ENCODE measurements around the gene APOB. TPM values are rescaled to one million over a fixed set of nuclear protein-coding genes. Genes with fewer than 3 reads are reported as not detected.

APOB gene
- total RNA-seq, 1 experiment from 2014 or later = 1.5 TPM

DNA sequence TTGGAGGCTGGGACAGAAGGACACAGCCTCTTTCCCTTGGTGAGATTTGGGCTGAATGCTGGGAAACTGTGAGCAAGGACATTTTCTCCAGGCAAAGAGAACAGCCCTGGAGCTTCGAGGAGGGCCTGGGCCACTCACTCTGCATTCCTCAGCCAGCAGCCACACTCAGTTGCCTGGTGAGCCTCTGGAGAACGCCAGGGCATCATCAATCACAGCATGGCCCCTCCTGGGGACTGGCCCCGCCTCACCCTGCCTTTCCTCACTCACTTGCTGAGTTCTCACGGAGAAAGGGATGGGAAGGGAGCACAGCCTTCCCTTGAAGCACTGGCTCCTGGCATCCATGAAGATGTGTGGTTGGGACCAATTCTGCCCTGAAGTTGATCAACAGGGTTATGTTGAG, 55.0 kb downstream of the APOB start (continued):
- TF ChIP-seq, protein P1, sequence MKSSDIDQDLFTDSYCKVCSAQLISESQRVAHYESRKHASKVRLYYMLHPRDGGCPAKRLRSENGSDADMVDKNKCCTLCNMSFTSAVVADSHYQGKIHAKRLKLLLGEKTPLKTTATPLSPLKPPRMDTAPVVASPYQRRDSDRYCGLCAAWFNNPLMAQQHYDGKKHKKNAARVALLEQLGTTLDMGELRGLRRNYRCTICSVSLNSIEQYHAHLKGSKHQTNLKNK (CRISPR knock-in tag; IDR thresholded peaks at IDR 0.05) = no peak
- TF ChIP-seq, protein P2, sequence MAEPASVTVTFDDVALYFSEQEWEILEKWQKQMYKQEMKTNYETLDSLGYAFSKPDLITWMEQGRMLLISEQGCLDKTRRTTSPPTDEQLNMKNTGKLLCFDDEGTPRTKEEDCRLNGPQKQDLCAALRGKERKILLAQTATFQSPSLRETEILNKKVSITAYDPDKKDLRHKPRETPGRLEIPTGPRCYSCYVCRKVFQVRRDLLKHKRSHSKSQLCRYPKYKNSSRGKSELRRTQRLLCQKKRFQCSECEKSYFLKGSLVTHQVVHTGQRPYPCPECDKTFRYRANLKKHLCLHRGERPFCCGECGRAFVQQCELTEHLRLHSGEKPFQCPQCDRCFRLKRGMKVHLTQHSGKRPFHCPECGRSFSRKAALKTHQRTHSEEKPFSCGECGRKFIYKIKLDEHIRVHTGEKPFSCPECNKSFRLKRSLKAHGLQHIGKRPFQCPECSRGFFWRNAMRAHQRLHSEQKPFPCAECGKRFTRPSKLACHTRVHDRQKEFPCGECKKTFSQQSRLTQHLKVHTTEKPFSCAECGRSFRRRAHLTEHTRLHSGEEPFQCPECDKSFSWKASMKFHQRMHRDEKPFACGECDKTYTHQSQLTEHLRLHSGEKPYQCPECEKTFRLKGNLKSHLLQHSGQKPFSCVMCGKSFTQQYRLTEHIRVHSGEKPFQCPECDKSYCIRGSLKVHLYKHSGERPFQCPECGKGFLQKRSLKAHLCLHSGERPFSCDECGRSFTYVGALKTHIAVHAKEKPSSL (CRISPR knock-in tag; conservative IDR thresholded peaks at IDR 0.05) = no peak
- TF ChIP-seq ATF1 (CRISPR knock-in tag; IDR thresholded peaks at IDR 0.05) (no peak), HMGA2 (CRISPR knock-in tag; IDR thresholded peaks at IDR 0.05) (no peak), ZNF138 (CRISPR knock-in tag; conservative IDR thresholded peaks at IDR 0.05) (no peak)

DNA sequence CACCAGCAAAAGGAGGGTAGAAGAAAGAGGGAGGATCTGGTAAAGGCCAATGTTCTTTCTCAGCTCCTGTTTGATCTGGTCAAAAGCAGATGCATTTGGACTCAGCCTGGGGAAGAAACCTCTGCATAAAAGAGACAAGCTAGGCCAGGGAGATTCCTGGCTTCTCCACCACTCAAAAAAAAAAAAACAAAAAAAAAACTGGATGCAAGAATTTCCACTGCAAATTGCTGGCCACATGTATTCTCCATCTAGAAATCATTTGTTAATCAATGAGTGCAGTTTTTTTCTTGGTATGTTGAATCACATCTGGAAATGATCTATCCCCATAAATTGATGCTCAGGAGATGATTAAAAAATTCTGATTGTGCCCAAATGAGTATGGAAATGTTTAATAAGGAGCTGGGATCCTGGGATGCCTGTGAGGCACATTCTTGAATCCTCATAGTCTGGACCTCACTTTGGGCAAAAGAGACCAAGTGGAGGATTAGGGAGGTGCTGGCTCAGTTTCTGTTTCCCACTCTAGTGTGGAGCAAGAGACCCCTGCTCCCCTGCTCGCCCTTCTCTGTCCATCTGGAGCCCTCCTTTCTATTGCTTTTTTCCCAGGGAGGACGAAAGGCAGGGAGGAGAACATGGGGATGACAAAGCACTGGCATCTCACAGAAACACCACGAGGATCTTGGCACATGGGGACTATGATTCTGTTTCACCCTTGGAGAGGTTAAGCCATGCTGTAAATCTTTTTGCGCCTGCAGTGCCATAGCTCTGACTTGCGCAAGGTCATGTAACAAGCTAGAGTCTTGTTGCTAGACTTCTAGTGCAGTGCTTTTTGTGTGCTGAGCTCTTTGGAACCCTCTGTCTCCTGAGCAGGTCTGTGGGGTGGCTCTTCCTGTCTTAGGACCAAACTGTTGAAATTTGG, 57.6 kb downstream of the APOB start:
- H3K27me3 Mint-ChIP-seq (ENCODE audit: low read depth) = no peaks in the 10 kb centered on the region
- H3K9me3 Mint-ChIP-seq = no peaks in the 10 kb centered on the region
- H3K4me1 Mint-ChIP-seq = peaks cover 24% of the 10 kb centered on the region
- no peak overlapping the region for H3K27ac Mint-ChIP-seq
- DNase-seq (ENCODE audit: low spot score) (no peak), ATAC-seq (no peak)
- no peaks in the 10 kb centered on the region for H3K36me3 Mint-ChIP-seq
- POLR2A ChIA-PET = no interaction called here
- CTCF ChIA-PET = interaction anchor here (1.2 kb wide), 2 partner anchors 23 to 325 kb away, joined by 3 to 5 read pairs; no protein-coding TSS in a partner anchor
- H3K4me3 Mint-ChIP-seq = no peak overlapping the region
- TF ChIP-seq, protein P3, sequence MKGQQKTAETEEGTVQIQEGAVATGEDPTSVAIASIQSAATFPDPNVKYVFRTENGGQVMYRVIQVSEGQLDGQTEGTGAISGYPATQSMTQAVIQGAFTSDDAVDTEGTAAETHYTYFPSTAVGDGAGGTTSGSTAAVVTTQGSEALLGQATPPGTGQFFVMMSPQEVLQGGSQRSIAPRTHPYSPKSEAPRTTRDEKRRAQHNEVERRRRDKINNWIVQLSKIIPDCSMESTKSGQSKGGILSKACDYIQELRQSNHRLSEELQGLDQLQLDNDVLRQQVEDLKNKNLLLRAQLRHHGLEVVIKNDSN (CRISPR knock-in tag; IDR thresholded peaks at IDR 0.05) = no peak
- TF ChIP-seq, protein P4, sequence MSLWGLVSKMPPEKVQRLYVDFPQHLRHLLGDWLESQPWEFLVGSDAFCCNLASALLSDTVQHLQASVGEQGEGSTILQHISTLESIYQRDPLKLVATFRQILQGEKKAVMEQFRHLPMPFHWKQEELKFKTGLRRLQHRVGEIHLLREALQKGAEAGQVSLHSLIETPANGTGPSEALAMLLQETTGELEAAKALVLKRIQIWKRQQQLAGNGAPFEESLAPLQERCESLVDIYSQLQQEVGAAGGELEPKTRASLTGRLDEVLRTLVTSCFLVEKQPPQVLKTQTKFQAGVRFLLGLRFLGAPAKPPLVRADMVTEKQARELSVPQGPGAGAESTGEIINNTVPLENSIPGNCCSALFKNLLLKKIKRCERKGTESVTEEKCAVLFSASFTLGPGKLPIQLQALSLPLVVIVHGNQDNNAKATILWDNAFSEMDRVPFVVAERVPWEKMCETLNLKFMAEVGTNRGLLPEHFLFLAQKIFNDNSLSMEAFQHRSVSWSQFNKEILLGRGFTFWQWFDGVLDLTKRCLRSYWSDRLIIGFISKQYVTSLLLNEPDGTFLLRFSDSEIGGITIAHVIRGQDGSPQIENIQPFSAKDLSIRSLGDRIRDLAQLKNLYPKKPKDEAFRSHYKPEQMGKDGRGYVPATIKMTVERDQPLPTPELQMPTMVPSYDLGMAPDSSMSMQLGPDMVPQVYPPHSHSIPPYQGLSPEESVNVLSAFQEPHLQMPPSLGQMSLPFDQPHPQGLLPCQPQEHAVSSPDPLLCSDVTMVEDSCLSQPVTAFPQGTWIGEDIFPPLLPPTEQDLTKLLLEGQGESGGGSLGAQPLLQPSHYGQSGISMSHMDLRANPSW (CRISPR knock-in tag; conservative IDR thresholded peaks at IDR 0.05; ENCODE audit: low read depth) = no peak
- TF ChIP-seq, protein P5, sequence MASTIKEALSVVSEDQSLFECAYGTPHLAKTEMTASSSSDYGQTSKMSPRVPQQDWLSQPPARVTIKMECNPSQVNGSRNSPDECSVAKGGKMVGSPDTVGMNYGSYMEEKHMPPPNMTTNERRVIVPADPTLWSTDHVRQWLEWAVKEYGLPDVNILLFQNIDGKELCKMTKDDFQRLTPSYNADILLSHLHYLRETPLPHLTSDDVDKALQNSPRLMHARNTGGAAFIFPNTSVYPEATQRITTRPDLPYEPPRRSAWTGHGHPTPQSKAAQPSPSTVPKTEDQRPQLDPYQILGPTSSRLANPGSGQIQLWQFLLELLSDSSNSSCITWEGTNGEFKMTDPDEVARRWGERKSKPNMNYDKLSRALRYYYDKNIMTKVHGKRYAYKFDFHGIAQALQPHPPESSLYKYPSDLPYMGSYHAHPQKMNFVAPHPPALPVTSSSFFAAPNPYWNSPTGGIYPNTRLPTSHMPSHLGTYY (CRISPR knock-in tag; IDR thresholded peaks at IDR 0.05) = no peak
- TF ChIP-seq, protein P6, sequence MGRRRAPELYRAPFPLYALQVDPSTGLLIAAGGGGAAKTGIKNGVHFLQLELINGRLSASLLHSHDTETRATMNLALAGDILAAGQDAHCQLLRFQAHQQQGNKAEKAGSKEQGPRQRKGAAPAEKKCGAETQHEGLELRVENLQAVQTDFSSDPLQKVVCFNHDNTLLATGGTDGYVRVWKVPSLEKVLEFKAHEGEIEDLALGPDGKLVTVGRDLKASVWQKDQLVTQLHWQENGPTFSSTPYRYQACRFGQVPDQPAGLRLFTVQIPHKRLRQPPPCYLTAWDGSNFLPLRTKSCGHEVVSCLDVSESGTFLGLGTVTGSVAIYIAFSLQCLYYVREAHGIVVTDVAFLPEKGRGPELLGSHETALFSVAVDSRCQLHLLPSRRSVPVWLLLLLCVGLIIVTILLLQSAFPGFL (CRISPR knock-in tag; IDR thresholded peaks at IDR 0.05; ENCODE audit: borderline replicate concordance) = no peak
- no peak for TF ChIP-seq GABPB1 (CRISPR knock-in tag; IDR thresholded peaks at IDR 0.05)
- no peak for TF ChIP-seq TEAD1 (CRISPR knock-in tag; IDR thresholded peaks at IDR 0.05)
- TF ChIP-seq, protein P7, sequence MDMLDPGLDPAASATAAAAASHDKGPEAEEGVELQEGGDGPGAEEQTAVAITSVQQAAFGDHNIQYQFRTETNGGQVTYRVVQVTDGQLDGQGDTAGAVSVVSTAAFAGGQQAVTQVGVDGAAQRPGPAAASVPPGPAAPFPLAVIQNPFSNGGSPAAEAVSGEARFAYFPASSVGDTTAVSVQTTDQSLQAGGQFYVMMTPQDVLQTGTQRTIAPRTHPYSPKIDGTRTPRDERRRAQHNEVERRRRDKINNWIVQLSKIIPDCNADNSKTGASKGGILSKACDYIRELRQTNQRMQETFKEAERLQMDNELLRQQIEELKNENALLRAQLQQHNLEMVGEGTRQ (CRISPR knock-in tag; IDR thresholded peaks at IDR 0.05) = no peak
- TF ChIP-seq, protein P8, sequence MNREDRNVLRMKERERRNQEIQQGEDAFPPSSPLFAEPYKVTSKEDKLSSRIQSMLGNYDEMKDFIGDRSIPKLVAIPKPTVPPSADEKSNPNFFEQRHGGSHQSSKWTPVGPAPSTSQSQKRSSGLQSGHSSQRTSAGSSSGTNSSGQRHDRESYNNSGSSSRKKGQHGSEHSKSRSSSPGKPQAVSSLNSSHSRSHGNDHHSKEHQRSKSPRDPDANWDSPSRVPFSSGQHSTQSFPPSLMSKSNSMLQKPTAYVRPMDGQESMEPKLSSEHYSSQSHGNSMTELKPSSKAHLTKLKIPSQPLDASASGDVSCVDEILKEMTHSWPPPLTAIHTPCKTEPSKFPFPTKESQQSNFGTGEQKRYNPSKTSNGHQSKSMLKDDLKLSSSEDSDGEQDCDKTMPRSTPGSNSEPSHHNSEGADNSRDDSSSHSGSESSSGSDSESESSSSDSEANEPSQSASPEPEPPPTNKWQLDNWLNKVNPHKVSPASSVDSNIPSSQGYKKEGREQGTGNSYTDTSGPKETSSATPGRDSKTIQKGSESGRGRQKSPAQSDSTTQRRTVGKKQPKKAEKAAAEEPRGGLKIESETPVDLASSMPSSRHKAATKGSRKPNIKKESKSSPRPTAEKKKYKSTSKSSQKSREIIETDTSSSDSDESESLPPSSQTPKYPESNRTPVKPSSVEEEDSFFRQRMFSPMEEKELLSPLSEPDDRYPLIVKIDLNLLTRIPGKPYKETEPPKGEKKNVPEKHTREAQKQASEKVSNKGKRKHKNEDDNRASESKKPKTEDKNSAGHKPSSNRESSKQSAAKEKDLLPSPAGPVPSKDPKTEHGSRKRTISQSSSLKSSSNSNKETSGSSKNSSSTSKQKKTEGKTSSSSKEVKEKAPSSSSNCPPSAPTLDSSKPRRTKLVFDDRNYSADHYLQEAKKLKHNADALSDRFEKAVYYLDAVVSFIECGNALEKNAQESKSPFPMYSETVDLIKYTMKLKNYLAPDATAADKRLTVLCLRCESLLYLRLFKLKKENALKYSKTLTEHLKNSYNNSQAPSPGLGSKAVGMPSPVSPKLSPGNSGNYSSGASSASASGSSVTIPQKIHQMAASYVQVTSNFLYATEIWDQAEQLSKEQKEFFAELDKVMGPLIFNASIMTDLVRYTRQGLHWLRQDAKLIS (CRISPR knock-in tag; IDR thresholded peaks at IDR 0.05; ENCODE audit: borderline replicate concordance) = no peak
- no peak for TF ChIP-seq RORB (CRISPR knock-in tag; IDR thresholded peaks at IDR 0.05)
- no peak for TF ChIP-seq TEAD4 (CRISPR knock-in tag; IDR thresholded peaks at IDR 0.05)
- TF ChIP-seq, protein P9, sequence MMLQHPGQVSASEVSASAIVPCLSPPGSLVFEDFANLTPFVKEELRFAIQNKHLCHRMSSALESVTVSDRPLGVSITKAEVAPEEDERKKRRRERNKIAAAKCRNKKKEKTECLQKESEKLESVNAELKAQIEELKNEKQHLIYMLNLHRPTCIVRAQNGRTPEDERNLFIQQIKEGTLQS (CRISPR knock-in tag; conservative IDR thresholded peaks at IDR 0.05) = no peak
- TF ChIP-seq PRRX2 (CRISPR knock-in tag; IDR thresholded peaks at IDR 0.05) = no peak
- no peak for TF ChIP-seq ZNF423 (CRISPR knock-in tag; IDR thresholded peaks at IDR 0.05)
- TF ChIP-seq SMAD3 (CRISPR knock-in tag; IDR thresholded peaks at IDR 0.05; ENCODE audit: borderline replicate concordance) = no peak
- no peak for TF ChIP-seq GRHL2 (CRISPR knock-in tag; IDR thresholded peaks at IDR 0.05; ENCODE audit: insufficient replicate concordance, severe bottlenecking)
- TF ChIP-seq CREB1 (CRISPR knock-in tag; IDR thresholded peaks at IDR 0.05) = no peak
